ENCODE measurements around the gene SLC5A10.

GRCh38 chr17:18955009-18955408, 3.0 kb downstream of the SLC5A10 start:
- TF ChIP-seq CTCF (IDR thresholded peaks at IDR 0.05; ENCODE audit: insufficient read depth, low read length), result no peak
- TF ChIP-seq GABPA (IDR thresholded peaks at IDR 0.05; ENCODE audit: low read depth), result no peak
